Measurements from ENCODE around the gene CAPN1. TPM values are rescaled to one million over a fixed set of nuclear protein-coding genes. Genes with fewer than 3 reads are reported as not detected.

Gene CAPN1
- total and polyA plus RNA-seq, 2 donors (not counting 1 experiment from before 2014, with no cell fraction given): 70.3 to 94.5 TPM

- no peaks in the 10 kb centered on the region for H3K9me3 ChIP-seq (ENCODE audit: control insufficient read depth, insufficient read depth, low read depth, low read length)
- no peaks in the 10 kb centered on the region for H3K36me3 ChIP-seq (ENCODE audit: control insufficient read depth, insufficient read depth, low read length)
- H3K27me3 ChIP-seq (ENCODE audit: control insufficient read depth, insufficient read depth, low read length): no peaks in the 10 kb centered on the region
- TF ChIP-seq EZH2 (IDR thresholded peaks at IDR 0.05; ENCODE audit: low read length, missing control alignments) (no peak), CTCF (conservative IDR thresholded peaks at IDR 0.05 in 1 of 2, IDR thresholded peaks at IDR 0.05 in 1 of 2; ENCODE audit: low read depth in 1 of 2, low read length in 2 of 2) (no peak)
- no peaks in the 10 kb centered on the region for H3K79me2 ChIP-seq (ENCODE audit: control insufficient read depth, insufficient read depth, low read length)
- H2AFZ ChIP-seq (ENCODE audit: low read length): no peak overlapping the region
- H3K4me3 ChIP-seq (replicated peaks in 1 of 4; ENCODE audit: control extremely low read depth in 1 of 4, insufficient read depth in 1 of 4, low read depth in 3 of 4, low read length in 4 of 4): no peak overlapping the region
- no peak for DNase-seq (ENCODE audit: low read depth in 2 of 2)
- H4K20me1 ChIP-seq (ENCODE audit: control insufficient read depth, extremely low read depth, insufficient read depth, low read length): no peaks in the 10 kb centered on the region
- peaks cover 2% of the 10 kb centered on the region for H3K4me1 ChIP-seq (ENCODE audit: control insufficient read depth, extremely low read depth, insufficient read depth, low read length)
- H3K4me2 ChIP-seq (ENCODE audit: extremely low read depth, insufficient read depth, low read length): no peak overlapping the region
- no peak overlapping the region for H3K9ac ChIP-seq (ENCODE audit: insufficient read depth, low read length)
- no peak overlapping the region for H3K27ac ChIP-seq (ENCODE audit: insufficient read depth, low read length)
These were observed 29.6 kb upstream of the CAPN1 start for GRCh38 chr11:65152122-65152521.

GRCh38 chr11:65156256-65156655 lies 25.5 kb upstream of the CAPN1 start:
- no peak for DNase-seq (ENCODE audit: low read depth in 2 of 2)
- Histone ChIP-seq H3K27me3 (ENCODE audit: control insufficient read depth, insufficient read depth, low read length) (no peaks in the 10 kb centered on the region), H4K20me1 (ENCODE audit: control insufficient read depth, extremely low read depth, insufficient read depth, low read length) (no peaks in the 10 kb centered on the region), H3K79me2 (ENCODE audit: control insufficient read depth, insufficient read depth, low read length) (no peaks in the 10 kb centered on the region), H3K27ac (ENCODE audit: insufficient read depth, low read length) (no peak overlapping the region), H3K9ac (ENCODE audit: insufficient read depth, low read length) (no peak overlapping the region), H2AFZ (ENCODE audit: low read length) (no peak overlapping the region), H3K36me3 (ENCODE audit: control insufficient read depth, insufficient read depth, low read length) (no peaks in the 10 kb centered on the region), H3K4me1 (ENCODE audit: control insufficient read depth, extremely low read depth, insufficient read depth, low read length) (no peaks in the 10 kb centered on the region), H3K4me2 (ENCODE audit: extremely low read depth, insufficient read depth, low read length) (no peak overlapping the region), H3K4me3 (replicated peaks in 1 of 4; ENCODE audit: control extremely low read depth in 1 of 4, insufficient read depth in 1 of 4, low read depth in 3 of 4, low read length in 4 of 4) (no peak overlapping the region), H3K9me3 (ENCODE audit: control insufficient read depth, insufficient read depth, low read depth, low read length) (no peaks in the 10 kb centered on the region)
- TF ChIP-seq CTCF (conservative IDR thresholded peaks at IDR 0.05 in 1 of 2, IDR thresholded peaks at IDR 0.05 in 1 of 2; ENCODE audit: low read depth in 1 of 2, low read length in 2 of 2) (no peak), EZH2 (IDR thresholded peaks at IDR 0.05; ENCODE audit: low read length, missing control alignments) (no peak)

- no peaks in the 10 kb centered on the region for H3K4me1 ChIP-seq (ENCODE audit: control insufficient read depth, extremely low read depth, insufficient read depth, low read length)
- H3K36me3 ChIP-seq (ENCODE audit: control insufficient read depth, insufficient read depth, low read length): no peaks in the 10 kb centered on the region
- H3K27me3 ChIP-seq (ENCODE audit: control insufficient read depth, insufficient read depth, low read length): no peaks in the 10 kb centered on the region
- TF ChIP-seq EZH2 (IDR thresholded peaks at IDR 0.05; ENCODE audit: low read length, missing control alignments): no peak
- no peak for TF ChIP-seq CTCF (conservative IDR thresholded peaks at IDR 0.05 in 1 of 2, IDR thresholded peaks at IDR 0.05 in 1 of 2; ENCODE audit: low read depth in 1 of 2, low read length in 2 of 2)
- no peak overlapping the region for H3K4me2 ChIP-seq (ENCODE audit: extremely low read depth, insufficient read depth, low read length)
- no peak overlapping the region for H2AFZ ChIP-seq (ENCODE audit: low read length)
- H3K4me3 ChIP-seq (replicated peaks in 1 of 4; ENCODE audit: control extremely low read depth in 1 of 4, insufficient read depth in 1 of 4, low read depth in 3 of 4, low read length in 4 of 4): no peak overlapping the region
- DNase-seq (ENCODE audit: low read depth in 2 of 2): no peak
- no peaks in the 10 kb centered on the region for H4K20me1 ChIP-seq (ENCODE audit: control insufficient read depth, extremely low read depth, insufficient read depth, low read length)
- no peaks in the 10 kb centered on the region for H3K9me3 ChIP-seq (ENCODE audit: control insufficient read depth, insufficient read depth, low read depth, low read length)
- H3K9ac ChIP-seq (ENCODE audit: insufficient read depth, low read length): no peak overlapping the region
- no peak overlapping the region for H3K27ac ChIP-seq (ENCODE audit: insufficient read depth, low read length)
- H3K79me2 ChIP-seq (ENCODE audit: control insufficient read depth, insufficient read depth, low read length): no peaks in the 10 kb centered on the region
These were observed 24.8 kb upstream of the CAPN1 start for GRCh38 chr11:65156926-65157325.
